ENCODE results near the gene RTN4RL1.

The RTN4RL1 gene

GRCh38 chr17:2025220-2025621 is at the start of gene RTN4RL1:
Gene RTN4RL1, minus strand, starts transcription at chr17:2025334. Its CDS starts 469 bp downstream, at chr17:2024865.
- DNase-seq (ENCODE audit: low read depth in 2 of 3, low spot score in 2 of 3) = no peak

GRCh38 chr17:2074919-2075318 is 49.8 kb upstream of the RTN4RL1 start:
- no peak for DNase-seq (ENCODE audit: low read depth in 2 of 3, low spot score in 2 of 3)

GRCh38 chr17:2071455-2072281 is 46.5 kb upstream of the RTN4RL1 start:
- no peak for DNase-seq (ENCODE audit: low read depth in 2 of 3, low spot score in 2 of 3)

GRCh38 chr17:2071024-2071385 is 45.9 kb upstream of the RTN4RL1 start:
- no peak for DNase-seq (ENCODE audit: low read depth in 2 of 3, low spot score in 2 of 3)

- DNase-seq (ENCODE audit: low read depth in 2 of 3, low spot score in 2 of 3) = no peak
Observed at GRCh38 chr17:2070241-2071023, 45.3 kb upstream of the RTN4RL1 start.

GRCh38 chr17:2068519-2069051 is 43.5 kb upstream of the RTN4RL1 start:
- DNase-seq (ENCODE audit: low read depth in 2 of 3, low spot score in 2 of 3) = no peak

GRCh38 chr17:2068031-2068518 is 42.9 kb upstream of the RTN4RL1 start:
- DNase-seq (ENCODE audit: low read depth in 2 of 3, low spot score in 2 of 3) = no peak

GRCh38 chr17:2067608-2068024 is 42.5 kb upstream of the RTN4RL1 start:
- no peak for DNase-seq (ENCODE audit: low read depth in 2 of 3, low spot score in 2 of 3)

GRCh38 chr17:2067048-2067561 is 42.0 kb upstream of the RTN4RL1 start:
- DNase-seq (ENCODE audit: low read depth in 2 of 3, low spot score in 2 of 3) = no peak

GRCh38 chr17:2065949-2066400 is 40.8 kb upstream of the RTN4RL1 start:
- no peak for DNase-seq (ENCODE audit: low read depth in 2 of 3, low spot score in 2 of 3)

GRCh38 chr17:2064980-2065785 is 40.0 kb upstream of the RTN4RL1 start:
- no peak for DNase-seq (ENCODE audit: low read depth in 2 of 3, low spot score in 2 of 3)

- no peak for DNase-seq (ENCODE audit: low read depth in 2 of 3, low spot score in 2 of 3)
Observed at GRCh38 chr17:2064520-2064971, 39.4 kb upstream of the RTN4RL1 start.

- no peak for DNase-seq (ENCODE audit: low read depth in 2 of 3, low spot score in 2 of 3)
Observed at GRCh38 chr17:2064147-2064489, 39.0 kb upstream of the RTN4RL1 start.

GRCh38 chr17:2063261-2064146 is 38.4 kb upstream of the RTN4RL1 start:
- no peak for DNase-seq (ENCODE audit: low read depth in 2 of 3, low spot score in 2 of 3)

GRCh38 chr17:2062571-2063183 is 37.5 kb upstream of the RTN4RL1 start:
- DNase-seq (ENCODE audit: low read depth in 2 of 3, low spot score in 2 of 3) = no peak

GRCh38 chr17:2061441-2061958 is 36.4 kb upstream of the RTN4RL1 start:
- no peak for DNase-seq (ENCODE audit: low read depth in 2 of 3, low spot score in 2 of 3)

GRCh38 chr17:2060681-2061440 is 35.7 kb upstream of the RTN4RL1 start:
- no peak for DNase-seq (ENCODE audit: low read depth in 2 of 3, low spot score in 2 of 3)

GRCh38 chr17:2060385-2060658 is 35.2 kb upstream of the RTN4RL1 start:
- DNase-seq (ENCODE audit: low read depth in 2 of 3, low spot score in 2 of 3) = no peak

Data from activated CD8-positive, alpha-beta memory T cell treated with anti-CD3 and anti-CD28 coated beads for 48 hours (primary cell).